Fibroblast of pulmonary artery (primary cell): ENCODE data around the gene CSTPP1.

Source experiments
- DNase-seq: peaks from one replicate; pipeline ENCODE4 v3.0.0-alpha.2; 2010; ENCODE audit warnings: low read depth
- H3K4me3 ChIP-seq: replicated peaks from 2 replicates; pipeline ENCODE4 v1.5.1; 2011; ENCODE audit warnings: low read depth, mild to moderate bottlenecking, control low read depth, low read length, moderate library complexity
- CTCF ChIP-seq: IDR thresholded peaks from 2 replicates; pipeline ENCODE4 v1.5.1; 2011; ENCODE audit warnings: mild to moderate bottlenecking, control low read depth, low read length, inconsistent platforms; ENCODE audit errors: missing control alignments

Gene CSTPP1

GRCh38 chr11:47021527-47021818 is 84.9 kb downstream of the CSTPP1 start:
- TF ChIP-seq CTCF: no peak
- H3K4me3 ChIP-seq: no peak overlapping the region
- DNase-seq: no peak

GRCh38 chr11:47021965-47022364 is 85.4 kb downstream of the CSTPP1 start:
- no peak for TF ChIP-seq CTCF
- no peak overlapping the region for H3K4me3 ChIP-seq
- DNase-seq: no peak

- no peak for TF ChIP-seq CTCF
- peak; percentile 60 for DNase-seq
These were observed 91.9 kb downstream of the CSTPP1 start for GRCh38 chr11:47028195-47029093.

GRCh38 chr11:47033439-47033838 is 96.9 kb downstream of the CSTPP1 start:
- no peak overlapping the region for H3K4me3 ChIP-seq
- DNase-seq: no peak
- no peak for TF ChIP-seq CTCF

More at GRCh38 chr11:47028195-47029093, 91.9 kb downstream of the CSTPP1 start:
- H3K4me3 ChIP-seq: no peak overlapping the region

GRCh38 chr11:47034091-47034490 is 97.5 kb downstream of the CSTPP1 start:
- DNase-seq: no peak
- no peak for TF ChIP-seq CTCF
- H3K4me3 ChIP-seq: no peak overlapping the region

GRCh38 chr11:47035108-47035507 is 98.5 kb downstream of the CSTPP1 start:
- DNase-seq: no peak
- TF ChIP-seq CTCF: no peak
- H3K4me3 ChIP-seq: no peak overlapping the region

- H3K4me3 ChIP-seq: no peak overlapping the region
- TF ChIP-seq CTCF: no peak
- DNase-seq: no peak
These were observed 107.6 kb downstream of the CSTPP1 start for GRCh38 chr11:47044119-47044518.
